Measurements from ENCODE around the gene RALY.

The RALY gene

DNA sequence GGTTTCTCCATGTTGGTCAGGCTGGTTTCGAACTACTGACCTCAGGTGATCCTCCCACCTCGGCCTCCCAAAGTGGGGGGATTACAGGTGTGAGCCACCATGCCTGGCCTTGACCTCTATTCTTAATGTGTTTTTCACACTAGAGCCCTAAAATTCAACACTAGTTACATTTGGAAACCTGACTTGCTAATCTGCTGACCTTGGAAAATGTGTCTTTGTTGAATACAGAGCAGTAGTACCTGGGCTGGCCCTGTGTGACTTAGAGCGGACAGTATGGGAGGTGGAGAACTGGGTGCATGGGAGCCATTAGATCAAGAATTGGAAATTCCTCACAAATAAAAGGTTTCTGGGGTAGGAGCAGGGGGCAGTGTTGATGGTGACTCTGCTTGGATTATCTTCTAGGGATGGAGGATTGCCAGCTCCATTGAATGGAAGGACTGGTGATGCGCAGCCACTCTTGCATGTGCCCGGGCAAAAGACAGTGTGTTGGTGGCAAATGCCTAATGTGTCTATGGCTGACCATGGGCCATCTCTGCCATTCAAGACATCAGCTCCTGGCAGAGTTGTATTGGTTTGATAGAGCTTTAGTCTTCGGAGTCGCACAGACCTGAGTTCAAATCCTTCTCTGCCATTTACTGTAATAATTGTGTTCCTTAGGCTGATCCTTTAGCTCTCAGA lies 53.4 kb downstream of the RALY start:
- no peak for DNase-seq (ENCODE audit: low read depth in 2 of 2)

DNA sequence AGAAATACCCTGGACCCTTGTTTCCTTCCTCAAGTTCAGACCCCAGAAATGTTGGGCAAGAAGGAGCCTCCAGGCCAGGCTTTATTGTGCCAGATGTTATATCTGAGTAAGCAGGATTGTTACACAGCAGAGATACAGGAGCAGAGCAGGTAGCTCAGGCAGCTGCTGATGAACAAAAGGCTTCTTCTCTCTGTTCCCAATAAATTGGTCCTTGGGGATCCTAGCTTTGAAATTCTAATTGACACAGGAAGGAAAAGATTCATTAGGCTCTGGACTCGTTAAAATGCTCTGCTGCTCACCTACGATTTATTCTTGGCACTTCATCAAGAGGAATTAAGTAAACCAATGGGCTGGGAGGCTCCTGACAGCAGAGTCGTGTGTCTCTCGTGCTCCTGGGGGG lies 54.2 kb downstream of the RALY start:
- DNase-seq (ENCODE audit: low read depth in 2 of 2), result no peak

DNA sequence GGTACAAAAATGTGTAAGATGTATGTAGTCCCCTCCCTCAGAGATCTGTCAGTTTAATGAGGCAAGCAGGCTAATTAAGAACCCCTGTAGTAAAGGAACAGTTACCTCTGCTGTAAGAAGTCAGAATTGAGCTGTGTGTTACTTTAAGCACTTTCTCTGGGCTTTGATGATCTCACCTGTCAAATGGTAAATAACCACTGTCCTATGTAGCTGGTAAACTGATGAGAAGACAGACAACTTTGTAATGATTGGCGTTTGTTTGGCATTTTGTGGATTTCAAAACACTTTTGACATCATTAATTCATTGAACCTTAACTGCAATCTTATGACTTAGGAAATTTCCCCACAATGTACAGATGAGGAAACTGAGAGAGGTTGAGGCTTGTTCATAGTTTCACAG lies 55.7 kb downstream of the RALY start:
- no peak for DNase-seq (ENCODE audit: low read depth in 2 of 2)

DNA sequence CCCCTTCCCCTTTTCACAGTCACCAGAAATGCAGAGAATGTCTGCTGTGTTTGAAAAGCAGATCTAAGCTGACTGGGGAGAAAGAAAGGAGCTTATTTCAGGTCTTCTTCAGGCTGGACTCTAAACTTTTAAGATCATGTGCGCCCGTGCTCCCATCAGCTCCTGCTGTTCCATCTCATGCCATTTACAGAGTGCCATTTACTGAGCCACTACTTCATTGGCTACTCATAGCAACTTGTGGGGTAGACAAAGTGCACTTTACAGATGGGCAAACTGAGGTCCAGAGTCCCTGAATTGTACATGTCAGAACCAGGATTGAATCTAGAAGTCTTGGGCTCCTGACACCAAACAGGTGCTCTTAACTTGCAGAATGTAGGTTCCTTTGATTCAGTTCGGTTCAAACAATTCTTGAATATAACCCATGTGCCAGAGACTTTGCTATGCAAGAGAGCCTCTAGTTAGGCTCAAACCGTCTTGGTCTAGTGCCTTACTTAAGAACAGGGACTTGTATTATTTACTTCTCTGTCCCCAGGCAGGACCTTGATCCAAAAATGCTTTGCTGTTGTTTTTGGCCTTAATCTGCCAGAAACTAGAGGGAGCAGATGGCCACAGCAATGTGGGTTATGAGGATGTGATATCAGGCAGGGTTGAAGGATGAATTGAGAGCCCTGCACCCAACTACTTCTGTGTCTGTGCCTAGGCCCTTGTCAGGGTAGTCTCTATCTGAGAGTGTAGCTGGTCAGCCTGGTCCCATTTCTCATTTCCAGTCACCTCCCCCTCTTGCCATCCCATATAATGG lies 56.4 kb downstream of the RALY start:
- no peak for DNase-seq (ENCODE audit: low read depth in 2 of 2)

DNA sequence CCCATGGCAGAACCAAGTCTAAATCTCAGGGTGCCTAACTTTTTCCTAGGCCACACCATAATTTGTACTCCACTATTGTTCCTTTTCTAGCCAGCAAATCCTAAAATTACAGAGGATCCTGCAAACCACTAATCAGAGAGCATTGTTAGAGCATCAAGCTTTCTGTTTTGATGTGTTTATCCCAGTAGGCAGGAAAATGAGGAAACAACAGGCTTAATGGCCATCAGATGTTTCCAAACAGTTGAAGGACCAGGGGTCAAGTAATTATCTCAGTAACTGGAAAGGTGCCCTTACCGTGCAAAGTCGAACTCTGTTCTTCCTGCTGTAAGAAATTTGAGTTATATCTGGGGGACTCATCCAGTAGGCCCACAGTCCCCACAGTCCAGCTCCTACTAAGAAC lies 58.7 kb downstream of the RALY start:
- DNase-seq (ENCODE audit: low read depth in 2 of 2), result no peak

DNA sequence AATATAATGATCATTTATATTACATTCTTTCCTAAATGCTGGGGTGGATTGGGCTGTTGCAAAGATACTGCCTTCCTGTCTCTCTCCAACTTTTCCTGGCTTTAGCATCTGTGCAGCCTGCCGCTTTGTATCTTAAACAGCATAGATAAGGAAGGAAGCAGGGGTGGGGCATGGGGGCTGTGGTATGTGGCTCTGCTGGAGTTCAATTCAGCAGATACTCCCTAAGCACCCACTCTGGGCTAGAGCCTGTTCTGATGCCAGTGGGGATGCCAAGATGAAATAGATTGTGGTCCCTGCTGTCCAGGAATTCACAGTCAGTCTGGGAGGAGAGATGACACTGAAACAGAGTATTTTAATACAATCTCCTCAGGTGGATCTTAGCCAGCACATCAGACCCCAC lies 61.6 kb downstream of the RALY start:
- no peak for DNase-seq (ENCODE audit: low read depth in 2 of 2)

DNA sequence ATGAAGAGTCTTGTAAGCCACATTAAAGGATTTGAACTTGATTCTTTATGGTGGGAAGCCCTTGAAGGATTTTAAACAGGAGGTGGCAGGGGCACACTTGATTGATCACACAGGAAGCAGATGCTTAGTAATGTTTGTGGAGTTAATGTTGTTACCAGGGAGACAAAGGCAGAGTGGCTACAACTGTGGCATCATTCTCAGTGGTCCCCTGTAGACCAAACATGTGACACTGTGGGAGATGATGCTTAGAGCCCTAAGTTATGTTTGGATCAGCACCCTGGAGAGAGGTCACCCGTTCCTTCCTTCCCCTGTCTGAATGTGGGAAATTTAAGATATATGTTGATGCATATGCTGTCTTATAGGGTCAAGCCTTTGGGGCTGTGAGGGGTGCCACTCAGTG lies 65.1 kb downstream of the RALY start:
- DNase-seq (ENCODE audit: low read depth in 2 of 2), result no peak

DNA sequence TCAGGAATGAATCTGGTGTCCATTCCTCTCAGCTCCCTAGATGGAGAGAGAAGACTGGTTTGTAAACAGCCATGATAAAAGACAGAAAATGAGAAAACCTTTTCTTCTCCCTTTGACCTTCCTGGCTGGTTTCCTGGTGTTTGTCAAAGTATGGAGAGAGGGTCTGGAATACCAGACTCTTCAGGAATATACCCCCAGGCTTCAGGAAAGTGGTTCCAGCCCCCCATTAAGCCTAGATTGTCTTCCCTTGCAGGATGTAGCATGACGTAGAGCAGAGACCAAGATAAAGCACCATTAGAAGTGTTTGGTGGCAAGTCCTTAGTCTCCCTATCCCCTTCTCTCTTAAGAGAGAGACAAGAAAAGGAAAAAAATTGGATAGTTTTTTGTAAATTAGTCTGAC lies 67.3 kb downstream of the RALY start:
- no peak for DNase-seq (ENCODE audit: low read depth in 2 of 2)

DNA sequence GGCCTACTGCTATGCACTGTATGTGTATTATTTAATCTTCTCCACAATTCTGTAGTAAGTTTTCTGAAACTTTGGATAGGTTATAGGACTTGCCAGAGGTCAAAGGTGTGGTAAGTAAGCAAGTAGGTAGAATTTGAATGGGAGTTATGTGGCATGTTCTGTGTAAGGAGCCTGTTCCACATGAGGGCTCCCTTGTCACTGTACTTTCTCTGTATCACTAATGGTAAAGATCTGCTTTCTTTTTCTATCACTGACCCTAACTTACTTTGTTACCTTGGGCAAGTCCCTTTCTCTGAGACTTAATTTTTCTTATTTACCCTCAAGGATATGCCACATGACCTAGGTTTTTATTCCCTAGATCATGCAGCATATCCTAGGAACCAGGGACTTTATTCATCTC lies 68.0 kb downstream of the RALY start:
- no peak for DNase-seq (ENCODE audit: low read depth in 2 of 2)

DNA sequence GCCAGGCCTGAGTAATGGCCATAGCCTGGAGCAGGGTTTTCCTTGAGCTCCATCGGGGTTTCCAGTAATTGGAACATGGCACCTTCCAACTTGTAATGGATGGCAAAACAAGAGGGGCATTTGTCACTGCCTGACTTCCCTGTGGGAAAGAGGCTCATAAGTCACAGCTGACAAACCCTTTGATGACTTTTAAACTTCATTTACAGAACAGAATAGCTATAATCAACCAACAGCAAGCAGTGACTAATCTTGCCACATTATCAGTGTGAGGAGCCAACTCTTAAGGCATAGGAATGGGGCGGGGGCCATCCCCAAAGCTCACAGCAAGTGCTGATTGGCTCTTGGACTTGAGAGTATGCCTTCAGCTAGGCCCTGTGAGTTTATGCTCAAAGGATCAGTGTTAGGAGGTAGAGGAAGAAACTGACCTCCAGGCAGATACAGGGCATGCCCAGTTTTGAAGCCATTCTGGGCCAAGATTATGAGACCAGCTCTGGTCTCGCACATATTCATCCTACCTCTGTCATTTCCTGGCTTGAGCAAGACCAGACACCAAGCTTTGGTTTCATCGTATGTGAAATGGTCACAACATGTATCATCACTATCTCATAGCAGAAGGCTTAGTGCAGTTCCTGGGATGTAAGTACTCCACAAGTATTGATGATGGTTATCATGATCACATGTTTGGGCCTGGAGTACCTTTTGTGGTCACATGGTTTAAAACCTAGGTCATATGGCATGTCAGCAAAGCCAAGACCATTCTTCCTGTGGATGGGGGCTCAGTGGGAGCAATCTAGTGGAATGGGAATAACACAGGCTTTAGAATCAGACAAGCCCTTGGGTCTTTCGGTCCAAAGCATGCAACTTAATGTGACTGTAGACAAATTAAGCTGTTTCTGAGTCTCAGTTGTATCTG lies 69.1 kb downstream of the RALY start:
- no peak for DNase-seq (ENCODE audit: low read depth in 2 of 2)

DNA sequence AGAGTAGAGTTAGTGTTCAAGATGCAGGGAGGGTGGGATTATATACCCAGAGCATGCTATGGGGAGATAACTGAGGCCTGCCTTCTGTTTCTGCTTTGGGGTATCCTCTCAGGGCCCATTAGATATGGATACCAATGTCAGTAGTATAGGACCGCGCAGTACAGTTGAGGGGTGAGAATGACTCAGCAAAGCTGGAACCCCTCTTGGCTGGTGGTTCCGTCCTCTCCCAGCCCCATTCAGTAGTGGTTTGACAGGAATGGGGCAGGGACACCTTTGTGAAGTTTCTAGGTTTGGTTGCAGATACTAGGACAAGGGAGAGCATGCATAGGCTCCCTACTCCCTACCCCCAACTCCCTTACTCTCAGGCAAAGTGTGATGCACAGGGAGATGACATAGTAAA lies 70.6 kb downstream of the RALY start:
- no peak for DNase-seq (ENCODE audit: low read depth in 2 of 2)

DNA sequence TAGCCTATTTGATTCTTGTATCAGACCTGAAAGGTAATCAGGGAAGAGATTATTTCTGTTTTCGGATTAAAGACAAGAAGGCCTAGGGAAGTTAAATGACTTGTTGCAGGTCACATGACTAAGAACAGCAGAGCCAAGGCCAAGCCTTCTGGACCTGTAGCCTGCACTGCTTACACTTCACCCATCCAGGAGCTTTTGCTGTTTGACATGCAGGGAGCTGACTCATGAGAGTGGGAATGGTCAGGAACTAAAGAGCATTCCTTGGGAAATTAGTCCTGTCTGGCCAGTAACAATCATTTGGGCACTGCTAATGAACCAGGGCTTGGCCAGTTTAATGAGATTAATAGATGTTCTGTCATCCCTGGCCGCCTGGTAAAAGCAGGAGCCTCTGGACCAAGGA lies 71.5 kb downstream of the RALY start:
- no peak for DNase-seq (ENCODE audit: low read depth in 2 of 2)

DNA sequence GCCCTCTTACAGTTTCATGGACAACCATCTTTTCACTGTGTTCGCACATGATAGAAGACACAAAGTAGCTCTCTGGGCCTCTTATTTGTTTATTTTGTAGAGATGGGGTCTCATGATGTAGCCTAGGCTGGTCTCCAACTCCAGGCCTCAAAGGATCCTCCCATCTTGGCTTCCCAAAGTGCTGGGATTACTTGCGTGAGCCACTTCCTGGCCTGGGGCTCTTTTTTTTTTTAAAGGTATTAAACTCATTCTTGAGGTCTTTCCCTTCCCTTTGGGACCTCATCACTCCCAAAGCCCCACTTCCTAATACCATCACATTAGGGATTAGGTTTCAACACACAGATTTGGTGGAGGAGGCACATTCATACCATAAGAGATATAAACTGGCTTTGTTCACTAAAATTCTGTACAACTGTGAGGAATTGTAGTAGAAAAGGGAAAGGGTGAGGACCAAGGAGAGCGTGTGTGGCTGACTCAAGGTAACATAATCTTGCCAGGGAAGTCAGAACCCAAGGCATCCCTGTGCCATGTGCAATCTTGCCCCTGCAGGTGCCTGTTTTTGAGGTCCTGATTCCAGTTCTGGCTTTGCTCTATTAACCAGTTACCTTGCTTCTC lies 72.9 kb downstream of the RALY start:
- no peak for DNase-seq (ENCODE audit: low read depth in 2 of 2)

DNA sequence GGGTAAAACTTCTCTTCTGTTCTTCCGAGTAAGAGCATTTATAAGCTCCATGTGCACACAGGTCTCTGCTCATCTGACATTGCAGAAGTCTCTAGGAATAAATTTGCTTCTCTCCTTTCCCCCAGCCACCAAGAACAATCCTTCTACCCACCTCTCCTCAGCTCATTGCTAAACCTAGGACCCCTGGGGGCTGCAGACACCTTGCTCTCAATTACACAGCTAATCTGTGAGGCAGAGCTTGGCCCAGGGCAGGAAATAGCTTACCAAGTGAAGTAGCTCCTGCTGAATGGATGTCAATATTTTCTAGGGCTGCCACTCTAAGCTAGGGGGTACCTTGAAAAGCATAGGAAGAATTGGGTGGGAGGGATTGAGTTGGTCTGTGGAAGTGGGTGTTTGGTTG lies 74.3 kb downstream of the RALY start:
- no peak for DNase-seq (ENCODE audit: low read depth in 2 of 2)

DNA sequence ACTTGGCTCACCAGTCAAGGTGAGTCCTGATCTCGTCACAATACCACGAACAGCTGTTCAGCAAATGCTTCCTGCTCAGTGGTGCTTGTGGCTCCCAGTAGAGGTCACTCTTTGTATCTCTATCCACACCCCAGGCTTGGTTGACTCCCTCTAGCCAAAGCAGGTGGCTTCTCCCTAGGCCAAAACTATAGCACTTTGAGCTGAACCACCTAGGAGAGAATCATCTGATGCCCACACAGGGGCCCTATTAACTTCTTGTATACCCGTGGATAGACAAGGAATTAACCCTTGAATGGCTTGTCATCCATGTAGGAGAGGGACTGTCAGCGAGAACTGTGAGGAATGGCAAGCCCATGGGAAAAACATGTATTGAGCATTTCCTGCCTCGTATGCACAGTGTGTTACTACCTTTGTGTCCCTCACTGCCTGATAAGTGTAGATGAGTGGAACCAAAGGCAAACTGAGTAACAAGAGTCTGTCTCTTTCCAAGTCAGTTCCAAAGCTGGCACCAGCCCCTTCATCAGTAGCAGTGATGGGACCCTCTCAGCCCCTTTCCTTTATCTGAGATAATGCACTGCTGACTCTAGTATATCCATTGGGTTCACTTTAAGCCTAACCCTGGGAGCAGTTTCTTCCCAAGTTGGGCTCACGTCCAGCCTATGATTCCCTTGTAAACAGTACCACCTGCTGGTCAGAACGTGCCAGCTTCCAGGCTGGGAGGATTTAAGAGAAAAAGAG lies 75.8 kb downstream of the RALY start:
- peak in 1 of 2 donors; percentile 7 for DNase-seq (ENCODE audit: low read depth in 2 of 2)

DNA sequence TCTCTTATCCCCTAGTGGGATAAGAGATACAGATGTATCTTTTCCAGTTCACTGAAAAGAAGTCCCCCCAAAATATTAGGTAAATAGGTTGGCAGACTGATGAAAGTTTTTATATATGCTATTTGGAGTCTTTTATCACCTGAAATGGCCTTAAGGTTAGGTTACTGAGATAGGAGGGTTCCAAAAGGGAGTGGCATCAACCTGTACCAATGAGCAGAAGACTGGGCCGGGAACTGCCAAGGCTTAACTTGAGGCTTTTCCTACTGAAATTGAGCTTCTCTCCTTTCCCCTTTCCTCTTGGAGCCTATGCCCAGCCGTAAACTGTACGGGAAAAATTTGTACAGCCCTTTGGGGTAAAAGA lies 76.3 kb downstream of the RALY start:
- no peak for DNase-seq (ENCODE audit: low read depth in 2 of 2)

DNA sequence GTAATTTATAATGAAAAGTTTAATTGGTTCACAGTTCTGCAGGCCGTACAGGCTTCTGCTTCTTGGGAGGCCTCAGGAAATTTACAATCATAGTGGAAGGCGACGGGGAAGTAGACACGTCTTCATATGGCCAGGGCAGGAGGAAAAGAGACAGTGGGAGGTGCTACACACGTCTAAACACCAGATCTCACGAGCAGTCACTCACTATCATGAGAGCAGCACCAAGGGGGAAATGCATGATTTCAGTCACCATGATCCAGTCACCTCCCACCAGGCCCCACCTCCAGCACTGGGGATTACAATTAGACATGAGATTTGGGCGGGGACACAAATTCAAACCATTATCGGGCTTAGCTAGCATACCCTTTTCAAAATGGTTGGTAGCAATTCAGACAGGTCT lies 77.1 kb downstream of the RALY start:
- DNase-seq (ENCODE audit: low read depth in 2 of 2), result no peak

DNA sequence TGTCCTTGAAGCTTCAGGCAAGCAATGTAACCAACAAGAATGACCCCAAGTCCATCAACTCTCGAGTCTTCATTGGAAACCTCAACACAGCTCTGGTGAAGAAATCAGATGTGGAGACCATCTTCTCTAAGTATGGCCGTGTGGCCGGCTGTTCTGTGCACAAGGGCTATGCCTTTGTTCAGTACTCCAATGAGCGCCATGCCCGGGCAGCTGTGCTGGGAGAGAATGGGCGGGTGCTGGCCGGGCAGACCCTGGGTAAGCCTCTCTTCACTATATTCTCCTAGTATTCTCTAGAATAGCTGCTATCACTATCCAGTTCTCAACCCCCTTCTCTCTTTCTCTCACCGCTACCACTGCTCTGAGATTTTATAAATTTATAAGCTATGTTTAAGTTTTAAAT lies 78.4 kb downstream of the RALY start:
- no peak for DNase-seq (ENCODE audit: low read depth in 2 of 2)

DNA sequence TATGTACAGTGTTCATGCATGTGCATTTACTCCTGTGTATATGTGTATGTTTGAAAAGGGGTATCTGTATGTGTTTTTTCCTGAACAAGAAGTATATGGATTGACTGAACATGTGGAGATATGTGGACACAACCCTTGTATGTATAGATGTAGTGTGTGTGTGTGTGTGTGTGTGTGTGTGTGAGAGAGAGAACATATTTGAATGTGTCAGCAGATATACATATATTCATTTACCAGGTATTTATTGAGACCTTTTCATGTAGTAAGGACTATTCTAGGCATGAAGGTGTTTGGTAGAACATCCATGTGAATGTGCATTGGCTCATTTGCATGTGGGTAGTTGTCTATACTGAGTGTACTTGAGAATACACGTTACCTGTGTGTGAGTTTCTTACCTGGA lies 79.1 kb downstream of the RALY start:
- DNase-seq (ENCODE audit: low read depth in 2 of 2), result no peak

DNA sequence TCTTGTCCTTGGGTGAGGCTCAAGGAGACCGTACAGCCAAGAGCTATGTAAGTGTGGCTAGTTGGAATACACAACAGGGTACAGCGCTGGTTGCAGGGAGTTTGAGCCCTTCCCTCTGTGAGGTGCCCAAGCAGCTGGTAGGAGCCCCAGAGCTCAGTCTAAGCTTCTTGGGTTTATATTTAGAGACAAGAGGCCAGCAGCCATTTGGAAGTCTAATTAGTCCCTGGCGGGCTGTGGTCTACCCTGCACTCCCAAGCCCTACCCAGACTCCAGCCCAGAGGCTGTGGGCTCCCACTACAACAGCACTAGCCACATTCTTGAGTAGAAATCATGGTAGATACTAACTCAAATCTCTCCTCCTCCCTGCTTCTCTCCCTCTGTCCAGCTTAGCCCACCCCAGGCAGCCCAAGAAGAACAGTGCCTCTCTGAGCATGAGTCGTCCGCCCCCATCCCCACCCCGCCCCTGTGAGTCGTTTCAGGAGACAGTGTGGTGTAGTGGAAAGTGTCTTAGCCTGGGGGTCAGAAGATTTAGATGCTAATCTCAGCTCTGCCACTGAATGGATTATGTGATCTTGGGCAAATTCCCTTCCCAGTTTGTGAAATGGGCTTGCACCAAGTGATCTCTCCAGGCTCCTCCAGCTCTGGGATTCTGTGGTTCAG lies 80.5 kb downstream of the RALY start:
- no peak for DNase-seq (ENCODE audit: low read depth in 2 of 2)

DNA sequence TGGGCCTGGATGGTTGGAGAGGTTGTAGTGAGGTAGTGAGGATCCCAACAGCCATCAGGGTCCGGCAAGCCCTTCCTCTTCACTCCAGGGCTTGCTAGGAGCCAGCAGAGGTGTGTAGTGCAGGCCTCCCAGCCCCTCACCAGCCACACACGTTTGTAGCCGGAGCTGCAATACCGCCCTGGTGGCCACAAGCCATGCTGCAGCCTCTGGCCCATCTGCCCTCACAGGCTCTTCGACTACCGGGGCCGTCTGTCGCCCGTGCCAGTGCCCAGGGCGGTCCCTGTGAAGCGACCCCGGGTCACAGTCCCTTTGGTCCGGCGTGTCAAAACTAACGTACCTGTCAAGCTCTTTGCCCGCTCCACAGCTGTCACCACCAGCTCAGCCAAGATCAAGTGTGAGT lies 81.9 kb downstream of the RALY start:
- DNase-seq (ENCODE audit: low read depth in 2 of 2), result no peak
